HG02588 (cell line): ENCODE data around the gene DCC.

ENCODE experiments used
- ATAC-seq: cut with Tn5 transposase; IDR thresholded peaks from one replicate; pipeline ENCODE4 v1.9.1; 2021; ENCODE audit warnings: mild to moderate bottlenecking, moderate library complexity; ENCODE audit not compliant: unreplicated experiment

DCC gene

DNA sequence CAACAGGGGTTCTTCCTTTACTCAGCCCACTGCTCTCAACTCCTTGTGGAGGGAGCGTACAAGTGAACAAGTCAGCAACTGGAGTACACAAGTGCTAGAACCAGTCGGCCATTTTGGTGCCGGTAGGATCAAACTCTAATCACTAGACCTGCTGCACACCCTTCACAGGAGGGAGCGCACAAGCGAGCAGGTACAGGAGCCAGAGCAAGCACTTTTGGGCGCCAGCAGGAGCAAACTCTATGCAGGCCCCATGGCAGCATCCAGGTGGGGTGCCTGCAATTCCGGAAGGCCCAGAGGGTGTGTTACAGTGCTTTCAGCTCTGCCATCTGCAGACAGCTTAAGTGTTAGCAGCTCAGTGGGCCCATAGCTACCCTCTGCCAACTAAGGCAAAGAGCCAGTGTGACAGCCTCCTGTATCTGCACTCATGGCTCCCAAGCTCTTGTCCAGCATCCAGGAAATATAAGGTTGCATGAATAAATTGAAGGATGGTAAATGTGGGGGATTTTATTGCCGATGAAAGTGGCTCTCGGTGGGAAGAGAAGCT, 426.1 kb downstream of the DCC start:
- no peak for ATAC-seq

DNA sequence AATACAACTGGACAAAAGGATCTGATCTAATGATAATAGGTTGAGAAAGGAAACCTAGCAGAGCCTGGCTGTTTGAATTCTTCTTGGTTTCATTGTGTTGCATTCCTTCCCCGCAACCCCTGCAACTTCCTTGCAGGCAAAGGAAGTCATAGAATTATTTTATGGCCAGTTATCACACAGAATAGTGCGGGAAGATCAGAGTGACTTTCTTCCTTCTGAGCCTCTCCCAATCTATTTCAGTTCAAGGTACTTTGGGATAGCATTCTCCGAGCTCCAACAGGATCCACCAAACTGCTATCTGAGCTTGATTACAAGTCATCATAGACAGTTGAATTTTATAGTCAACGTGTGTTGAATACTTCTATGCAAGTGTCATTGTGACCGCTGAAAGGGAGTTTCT, 441.1 kb downstream of the DCC start:
- no peak for ATAC-seq

DNA sequence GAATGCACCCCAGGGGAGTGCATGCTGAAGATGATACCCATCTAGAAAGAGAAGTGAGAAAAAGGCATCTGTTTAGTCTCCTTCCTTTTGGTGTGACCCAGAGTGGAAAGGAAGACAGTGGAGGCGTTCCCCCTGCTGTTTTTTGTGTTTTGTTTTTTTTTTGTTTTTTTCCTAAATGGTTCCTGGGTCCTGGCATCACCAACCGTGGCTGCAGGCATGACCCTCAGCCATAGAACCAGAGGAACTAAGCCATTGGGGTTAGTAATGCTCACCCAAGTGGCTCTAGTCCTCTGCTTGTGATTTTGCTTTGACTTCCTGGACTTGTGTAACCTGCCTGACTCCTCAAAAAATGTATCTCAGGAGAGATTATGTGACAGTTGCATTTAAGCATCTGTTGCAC, 451.3 kb downstream of the DCC start:
- ATAC-seq = no peak

DNA sequence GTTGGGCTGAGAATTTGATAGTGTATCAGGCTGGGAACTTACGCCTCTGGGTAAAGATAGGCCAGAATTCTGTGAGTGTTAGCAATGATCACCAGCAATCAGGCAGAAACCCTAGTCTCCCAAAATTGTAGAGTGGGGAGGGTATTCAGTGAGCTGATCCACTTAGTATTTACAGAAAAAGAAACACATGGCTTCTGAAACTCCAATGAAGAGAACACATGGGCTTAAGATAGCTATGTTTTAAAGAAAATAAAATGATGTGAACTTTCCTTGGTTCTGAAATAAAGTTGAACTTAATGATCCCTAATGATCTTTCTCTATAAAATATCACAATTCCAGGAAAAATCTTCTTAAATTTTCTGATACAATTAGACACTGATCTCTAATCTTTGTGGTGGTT, 472.8 kb downstream of the DCC start:
- no peak for ATAC-seq

DNA sequence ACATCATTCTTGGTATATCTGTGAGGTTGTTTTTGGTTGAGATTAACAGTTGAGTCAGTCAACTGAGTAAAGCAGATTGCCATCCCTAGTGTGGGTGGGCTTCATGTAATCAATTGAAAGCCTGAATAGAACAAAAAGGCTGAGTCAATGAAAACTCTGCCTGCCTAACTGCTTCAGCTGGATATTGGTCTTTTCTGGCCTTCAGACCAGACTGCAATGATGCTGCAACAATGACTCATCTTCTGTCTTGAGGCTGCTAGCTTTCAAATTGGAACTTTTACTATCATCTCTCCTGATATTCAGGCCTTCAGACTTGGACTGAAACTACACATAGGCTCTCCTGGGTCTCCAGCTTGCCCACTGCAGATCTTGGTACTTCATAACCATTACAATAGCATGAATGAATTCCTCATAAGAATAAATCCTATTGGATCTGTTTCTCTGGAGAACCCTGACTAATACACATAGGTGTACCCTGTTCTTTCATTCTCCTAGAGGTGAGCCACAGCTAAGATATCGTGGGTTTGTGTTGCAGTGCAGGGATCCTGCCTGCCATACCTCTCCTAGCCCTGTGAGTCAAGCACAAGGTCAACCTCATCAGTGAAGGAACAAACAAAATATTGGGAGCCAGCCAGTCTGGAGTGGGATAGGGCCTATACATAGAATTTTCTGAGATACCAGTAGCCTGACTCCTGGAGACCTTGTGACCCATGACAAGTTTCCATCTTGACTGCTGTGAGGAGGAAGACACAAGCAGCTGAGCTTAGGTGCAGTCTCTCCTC, 473.8 kb downstream of the DCC start:
- ATAC-seq = no peak

DNA sequence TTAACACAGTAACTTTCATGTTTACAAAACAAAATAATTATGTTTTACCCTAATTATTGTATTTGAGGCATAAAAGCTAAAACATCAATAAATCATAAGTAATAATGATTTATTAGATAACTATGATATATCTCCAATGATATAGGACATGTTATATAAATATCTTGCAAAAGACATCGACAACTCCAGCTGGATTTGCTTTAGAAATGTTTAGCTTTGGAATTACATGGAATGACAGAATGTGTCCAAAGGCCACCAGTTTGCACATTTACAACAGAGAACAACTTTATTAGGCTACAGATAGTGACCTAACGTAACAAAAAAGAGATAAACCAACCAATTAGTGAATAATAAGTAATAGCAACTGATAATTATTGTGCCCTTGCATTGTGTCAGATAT, 475.7 kb downstream of the DCC start:
- ATAC-seq = no peak

DNA sequence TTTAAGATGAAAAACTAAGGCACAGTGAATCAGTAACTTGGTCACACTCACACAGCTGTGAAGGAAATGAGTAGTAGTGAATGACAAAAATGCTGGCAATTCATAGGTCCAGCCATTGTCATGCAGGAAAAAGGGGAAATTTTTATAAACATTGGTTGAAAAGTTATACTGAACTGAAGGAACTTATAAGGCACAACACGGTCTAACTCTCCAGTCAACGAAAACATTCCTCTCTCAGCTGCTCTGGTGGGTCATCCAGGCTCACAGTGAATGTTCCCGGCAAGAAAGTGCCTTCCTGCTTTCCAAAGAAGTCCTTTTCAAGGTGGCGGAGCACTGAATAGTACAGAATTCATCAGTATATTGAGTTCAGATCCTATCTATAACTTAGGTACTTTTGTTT, 476.1 kb downstream of the DCC start:
- ATAC-seq = no peak

DNA sequence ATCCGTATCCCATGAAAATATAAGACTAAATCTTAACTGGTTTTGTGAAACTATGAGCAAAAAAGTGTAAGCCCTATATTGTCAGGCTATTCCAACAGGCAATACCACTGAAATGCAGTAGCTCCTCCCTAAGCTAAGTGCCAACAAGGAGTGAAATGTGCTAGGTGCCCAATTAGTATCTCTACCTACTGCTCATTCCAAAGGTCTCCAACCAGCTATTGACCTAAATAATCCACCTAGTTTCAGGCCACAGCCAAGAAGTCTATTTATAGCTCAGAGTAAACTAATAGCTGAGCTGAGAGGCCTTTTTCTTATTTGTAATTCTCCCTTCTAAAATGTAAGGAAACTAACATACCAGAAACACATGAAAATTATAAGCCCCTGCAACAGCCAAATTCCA, 482.2 kb downstream of the DCC start:
- no peak for ATAC-seq

DNA sequence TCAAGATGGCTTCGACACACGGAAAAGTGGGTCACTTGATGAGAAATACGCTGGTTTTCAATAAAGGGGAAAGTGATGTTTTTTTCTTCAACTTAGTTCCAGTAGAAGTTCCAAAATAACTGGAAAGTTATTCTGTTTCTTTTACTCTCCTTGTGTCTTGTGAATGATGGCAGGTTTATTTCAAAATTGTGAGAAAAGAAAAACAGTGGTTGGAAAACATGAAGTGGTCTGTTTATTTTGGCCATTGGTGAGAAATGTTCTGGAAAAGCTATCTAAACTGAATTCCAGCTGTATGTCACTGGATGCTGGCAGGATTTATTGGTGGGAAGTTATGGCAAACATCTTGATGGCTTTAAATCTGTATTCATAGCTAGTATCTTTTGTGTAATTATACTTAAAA, 484.1 kb downstream of the DCC start:
- ATAC-seq = no peak

DNA sequence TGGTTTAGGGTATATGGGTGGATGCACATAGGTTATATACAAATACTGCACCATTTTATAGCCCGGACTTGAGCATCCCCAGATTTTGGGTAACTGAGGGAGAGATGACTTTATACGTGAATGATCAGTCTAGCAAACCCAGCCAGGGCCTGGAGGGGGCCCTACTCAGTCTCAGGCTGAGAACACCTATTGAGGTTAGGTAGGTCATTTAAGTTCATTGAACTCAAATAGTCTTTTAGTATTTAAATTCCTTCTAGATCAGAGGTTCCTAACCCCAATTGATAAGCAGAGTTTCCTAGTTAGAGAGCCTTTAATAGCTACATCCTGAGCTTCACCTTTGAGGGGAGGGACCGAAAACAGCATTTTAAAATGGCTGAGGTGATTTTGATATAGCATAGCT, 487.0 kb downstream of the DCC start:
- ATAC-seq = no peak

DNA sequence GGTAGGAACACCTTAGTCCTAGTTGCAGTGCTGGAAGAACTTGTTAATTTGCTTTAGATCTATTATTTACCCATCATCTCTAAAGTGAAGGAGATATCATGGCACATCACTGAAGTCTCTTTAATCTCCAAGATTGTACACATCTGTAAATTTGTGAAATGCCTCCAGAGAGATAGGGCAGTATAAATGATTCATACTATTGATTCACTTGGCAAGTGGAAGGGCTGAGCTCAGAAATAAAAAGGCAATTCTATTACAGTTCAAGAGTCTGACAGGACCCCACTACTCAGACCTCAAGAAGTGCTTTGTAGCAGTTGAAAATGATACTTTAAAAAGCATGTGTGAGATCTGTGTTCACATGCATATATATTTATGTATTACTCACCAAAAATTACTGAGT, 489.3 kb downstream of the DCC start:
- ATAC-seq = no peak

DNA sequence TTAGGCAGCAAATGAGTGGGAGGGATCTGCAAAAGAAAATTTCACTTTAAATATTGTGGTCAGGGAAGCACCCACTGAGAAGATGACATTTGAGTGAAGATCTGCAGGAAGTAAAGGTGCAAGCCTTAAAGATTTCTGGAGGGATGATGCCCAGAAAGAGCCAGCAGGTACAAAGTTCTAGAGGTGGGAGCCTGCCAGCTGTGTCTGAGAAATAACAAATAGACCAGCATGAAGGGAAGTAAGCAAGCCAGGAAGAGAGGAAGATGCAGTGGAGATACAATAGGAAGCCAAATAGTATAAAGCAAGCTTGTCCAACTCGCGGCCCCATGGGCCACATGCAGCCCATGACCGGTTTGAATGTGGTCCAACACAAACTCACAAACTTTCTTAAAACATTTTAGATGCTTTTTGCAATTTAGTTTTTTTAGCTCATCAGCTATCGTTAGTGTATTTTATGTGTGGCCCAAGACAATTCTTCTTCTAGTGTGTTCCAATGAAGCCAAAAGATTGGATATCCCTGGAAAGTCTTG, 489.9 kb downstream of the DCC start:
- ATAC-seq = no peak

DNA sequence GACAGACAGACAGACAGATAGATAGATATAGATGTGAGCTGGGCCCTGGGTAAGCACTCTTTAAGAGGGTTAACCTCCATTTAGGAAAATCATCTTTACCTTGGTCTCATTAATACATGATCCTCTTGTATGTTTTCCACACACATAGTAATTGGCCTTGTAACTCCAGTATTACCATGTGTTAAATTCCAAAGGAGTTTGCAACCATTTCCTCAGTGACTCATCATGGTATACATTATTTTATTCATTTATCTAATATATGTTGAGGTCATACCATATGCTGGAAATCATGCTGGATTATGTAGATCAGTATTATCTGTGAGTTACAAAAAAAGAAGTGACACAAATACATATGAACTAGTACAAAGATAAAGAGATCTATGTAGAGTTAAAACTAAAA, 504.3 kb downstream of the DCC start:
- no peak for ATAC-seq

DNA sequence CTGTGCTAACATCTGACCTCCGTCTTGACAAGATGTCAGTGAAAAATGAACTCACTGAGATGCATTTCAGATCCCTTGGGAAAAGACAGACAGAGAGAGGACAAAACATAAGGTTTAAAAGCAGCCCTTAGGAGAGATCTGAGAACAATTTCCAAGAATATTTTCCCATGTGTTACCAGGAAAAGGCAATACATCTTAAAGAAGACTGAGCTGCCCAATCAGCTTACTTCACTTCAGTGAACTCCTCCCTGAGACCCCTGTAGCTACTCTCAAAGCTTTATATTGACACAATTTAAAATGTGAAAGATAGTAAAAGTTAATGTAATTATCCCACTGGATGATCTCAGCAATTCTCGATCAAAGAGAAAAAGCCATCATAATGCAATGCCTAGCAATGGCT, 505.0 kb downstream of the DCC start:
- ATAC-seq = no peak

DNA sequence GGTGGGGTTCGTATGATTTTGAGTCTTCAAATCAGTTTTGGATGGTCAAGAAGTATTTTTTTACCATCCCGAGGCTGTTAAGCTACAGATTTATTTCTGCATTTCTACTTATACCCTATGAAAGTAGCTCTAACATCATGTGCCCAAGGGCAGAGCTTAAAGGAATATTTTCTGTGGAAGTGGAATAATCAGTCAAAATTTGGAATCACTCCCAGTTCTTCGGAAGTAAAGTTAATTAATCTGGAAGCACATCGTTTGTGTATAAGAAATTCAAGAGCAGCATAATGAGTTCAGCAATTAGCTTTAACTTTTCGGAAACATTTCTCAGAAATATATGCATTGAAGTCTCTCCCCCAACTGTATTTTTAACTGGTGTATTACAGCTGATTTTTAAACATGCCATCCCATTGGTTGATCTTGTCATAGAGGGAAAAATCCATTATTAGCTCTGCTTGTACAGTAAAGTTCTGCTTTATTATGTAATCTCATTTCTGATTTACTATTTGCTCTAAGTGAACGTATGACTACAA, 510.1 kb downstream of the DCC start:
- no peak for ATAC-seq

DNA sequence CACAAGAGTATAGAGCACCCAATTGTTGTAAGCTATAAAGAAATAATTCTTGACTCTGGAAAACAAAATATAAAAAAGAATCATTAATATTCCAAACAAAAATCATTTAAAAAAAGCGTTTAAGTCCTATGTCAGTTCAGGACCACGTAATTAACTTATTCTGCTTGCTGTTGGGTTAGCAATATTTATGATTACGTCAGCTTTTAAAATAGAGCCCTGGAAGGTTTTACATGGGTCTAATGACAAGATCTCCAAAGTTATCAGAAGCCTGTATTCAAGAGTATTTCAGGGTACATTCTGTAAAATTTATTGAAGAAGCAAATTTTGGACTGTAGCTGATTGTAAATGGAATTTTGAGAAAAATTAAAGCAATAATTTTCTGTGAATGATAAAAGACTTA, 521.6 kb downstream of the DCC start:
- ATAC-seq = no peak

DNA sequence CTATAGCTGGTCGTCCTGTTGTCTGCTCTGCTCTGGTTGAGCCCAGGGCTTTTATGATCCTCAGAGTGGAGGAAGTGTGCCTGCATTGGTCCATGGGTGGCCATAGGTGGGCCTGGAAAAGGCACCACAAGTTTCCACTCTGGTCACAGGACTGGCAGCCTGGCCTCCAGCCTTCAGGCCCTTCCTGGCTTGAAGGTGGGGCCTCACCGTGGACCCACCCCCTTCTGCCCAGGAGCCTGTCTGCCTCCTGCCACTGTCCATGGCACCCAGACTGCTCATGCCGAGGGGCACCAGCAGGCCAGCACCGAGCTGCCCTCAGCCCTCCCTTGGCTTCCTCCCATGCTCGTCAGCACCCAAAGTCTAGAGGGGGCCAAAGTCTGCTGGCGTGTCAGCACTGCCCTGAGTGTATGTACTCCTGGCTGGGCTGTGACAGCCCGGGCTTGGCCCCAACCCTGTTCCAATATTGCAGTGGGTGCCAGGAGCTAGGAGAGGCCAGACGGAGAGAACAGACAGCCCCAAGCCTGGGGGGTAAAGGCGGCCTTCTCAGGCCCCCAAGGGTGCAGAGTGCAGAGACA, 529.4 kb downstream of the DCC start:
- ATAC-seq = no peak

DNA sequence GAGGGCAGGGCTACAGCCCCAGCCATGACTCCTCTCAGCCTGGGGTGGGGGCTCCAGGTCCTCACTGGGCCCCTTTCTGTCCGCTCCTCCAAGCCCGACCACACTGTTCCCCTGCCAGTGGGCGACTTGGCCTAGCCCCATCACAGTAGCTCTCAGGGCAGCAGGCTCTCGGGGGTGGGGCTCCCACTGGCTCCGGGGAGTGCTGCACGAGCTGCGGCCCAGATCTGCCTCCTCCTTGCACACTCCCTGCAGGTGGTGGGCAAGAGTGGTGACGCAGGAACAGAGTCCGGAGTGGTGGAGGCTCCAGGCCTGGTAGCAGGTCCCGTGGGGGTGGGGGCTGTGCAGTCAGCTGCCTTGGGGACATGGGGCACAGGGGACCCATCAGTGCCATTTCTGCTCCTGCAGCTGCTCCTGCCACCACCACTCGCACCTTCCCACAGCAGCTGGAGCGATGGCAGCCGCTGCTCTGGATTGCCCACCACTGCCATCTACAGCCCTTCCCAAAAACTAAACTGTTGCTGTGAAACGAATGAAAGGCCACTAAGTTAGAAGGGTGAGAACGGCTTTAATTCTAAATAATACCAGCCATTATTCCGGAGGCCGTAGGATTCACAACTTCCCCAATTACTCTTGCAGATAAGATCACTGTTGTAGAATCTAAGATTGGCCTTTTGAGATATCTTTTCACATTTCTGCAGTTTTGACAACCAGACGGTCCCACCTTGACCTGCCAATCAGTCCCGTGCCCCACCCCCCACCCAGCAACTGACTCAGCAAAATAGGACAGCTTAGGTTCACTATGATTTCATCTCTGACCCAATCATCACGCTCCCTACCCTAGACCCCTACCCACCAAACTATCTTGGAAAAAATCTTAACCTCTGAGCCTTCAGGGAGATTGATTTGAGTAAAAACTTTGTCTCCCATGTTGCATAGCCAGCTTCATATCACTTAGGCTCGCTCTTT, 530.2 kb downstream of the DCC start:
- ATAC-seq = no peak

DNA sequence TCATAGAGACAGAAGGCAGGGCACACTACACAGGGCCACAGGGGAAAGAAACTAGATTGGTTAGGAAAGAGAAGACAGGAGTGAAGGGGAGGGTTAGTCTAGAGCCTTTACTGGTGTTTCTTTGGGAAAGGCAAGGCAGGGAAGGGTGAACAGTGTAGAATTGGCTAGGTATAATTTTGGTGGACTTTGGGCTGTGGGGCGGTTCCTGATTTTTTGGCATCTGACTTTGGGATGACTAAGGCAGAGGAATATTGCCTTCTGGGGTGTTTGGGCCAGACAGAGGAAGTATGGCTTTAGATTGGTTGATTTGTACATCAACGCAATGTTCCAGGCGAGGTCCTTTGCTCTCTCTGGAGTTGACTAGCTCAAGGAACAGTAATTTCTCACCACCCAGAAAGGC, 534.8 kb downstream of the DCC start:
- no peak for ATAC-seq

DNA sequence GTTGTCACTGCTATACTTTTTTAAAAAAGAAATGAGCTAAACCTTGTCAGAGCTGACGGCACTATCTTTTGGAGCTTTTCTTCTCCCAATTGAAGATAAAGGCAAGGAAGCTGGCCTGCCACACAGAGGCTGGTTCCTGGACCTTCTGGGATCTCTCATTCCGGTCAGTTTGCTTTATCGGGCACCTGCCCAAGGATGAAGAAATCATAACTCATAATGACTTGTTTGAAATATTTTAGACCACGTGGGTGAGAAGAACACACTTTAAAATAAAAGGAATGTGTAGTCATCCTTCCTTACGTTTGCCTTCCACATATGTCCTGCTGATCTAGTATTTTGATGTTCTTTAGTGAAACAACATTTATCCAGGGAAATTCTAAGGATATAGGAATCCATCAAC, 535.7 kb downstream of the DCC start:
- no peak for ATAC-seq

DNA sequence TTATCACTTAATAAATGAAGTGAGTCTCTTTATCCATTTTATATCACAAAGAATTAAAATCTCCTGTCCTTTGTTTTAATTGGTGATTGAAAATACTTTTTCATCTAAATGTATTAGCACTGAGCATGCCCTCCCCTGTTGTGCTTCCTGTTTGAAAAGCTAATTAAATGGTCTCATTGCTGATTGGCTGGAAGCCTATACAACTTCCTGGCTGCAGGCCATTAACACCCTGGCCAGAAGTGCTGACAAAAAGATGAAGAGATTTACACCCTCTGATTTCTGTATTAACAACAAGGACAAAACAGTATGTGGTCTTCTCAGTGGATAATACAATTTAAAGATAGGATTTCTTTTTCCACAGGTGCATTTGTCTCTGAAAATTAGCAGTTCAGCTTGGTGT, 548.0 kb downstream of the DCC start:
- no peak for ATAC-seq
